HG03103 (cell line): ENCODE results near the gene MYO3B.

ENCODE experiments used
- ATAC-seq: cut with Tn5 transposase; IDR thresholded peaks from one replicate; pipeline ENCODE4 v1.9.1; 2021; ENCODE audit warnings: low read depth; ENCODE audit not compliant: unreplicated experiment

MYO3B gene

DNA sequence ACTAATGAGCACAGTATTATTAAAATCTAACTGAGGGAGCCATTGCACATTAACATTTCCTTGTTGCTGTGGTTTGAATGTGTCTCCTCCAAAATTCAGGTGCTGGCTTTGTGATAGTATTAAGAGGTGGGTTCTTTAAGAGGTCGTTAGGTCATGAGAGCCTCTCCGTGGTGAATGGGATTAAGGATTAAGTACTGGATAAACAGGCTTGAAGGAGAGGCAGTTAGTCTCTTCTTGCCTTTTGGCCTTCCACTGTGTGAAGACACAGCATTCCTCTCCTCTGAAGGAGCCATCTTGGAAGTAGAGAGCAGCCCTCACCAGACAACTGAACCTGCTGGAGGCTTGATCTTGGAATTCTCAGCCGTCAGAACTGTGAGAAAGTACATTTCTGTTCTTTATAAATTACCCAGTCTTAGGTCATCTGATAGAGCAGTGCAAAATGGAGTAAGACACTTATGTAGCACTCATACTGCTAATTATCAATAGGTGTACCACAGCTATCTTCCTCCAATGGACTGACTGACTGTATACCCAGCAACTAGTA is 182.7 kb downstream of the MYO3B start:
- ATAC-seq: no peak

DNA sequence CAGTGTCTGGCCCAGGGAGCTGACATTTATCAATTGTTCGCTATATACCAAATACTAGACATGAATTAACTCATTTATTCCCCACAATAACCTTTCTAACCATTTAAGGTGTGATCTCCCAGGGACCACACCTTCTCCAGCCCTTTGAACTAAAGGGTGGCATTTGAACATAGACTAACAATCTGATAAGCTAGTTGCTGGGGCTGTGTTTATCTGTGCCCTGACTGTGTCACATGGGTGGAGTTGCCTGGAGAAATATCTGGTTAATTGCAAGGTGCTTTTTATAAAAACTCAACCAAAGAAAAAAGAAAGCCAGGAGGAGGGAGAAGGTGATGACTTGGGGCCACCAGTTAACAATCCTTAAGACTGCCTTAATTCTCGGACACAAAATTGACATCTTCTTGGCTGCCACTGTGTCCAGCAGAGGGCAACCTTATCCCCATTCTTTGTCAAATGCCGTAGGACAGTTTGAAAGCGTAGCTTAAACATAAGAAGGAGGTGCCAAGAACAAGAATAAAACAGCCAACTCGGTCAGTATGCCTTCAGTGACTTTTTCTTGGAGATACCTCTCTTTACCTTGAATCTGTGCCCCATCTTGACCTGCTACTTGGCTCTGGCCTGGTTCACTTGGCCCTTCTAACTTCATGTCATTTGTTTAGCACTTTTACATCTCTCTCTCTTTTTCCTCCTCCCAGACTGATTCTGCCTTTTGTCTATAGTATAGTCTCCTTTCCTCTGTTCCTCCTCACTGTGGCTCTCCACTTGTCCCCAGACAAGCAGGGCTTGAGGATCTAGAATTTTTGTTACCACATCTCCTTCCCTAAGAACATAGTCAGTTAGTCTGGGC is 183.4 kb downstream of the MYO3B start:
- ATAC-seq: no peak

DNA sequence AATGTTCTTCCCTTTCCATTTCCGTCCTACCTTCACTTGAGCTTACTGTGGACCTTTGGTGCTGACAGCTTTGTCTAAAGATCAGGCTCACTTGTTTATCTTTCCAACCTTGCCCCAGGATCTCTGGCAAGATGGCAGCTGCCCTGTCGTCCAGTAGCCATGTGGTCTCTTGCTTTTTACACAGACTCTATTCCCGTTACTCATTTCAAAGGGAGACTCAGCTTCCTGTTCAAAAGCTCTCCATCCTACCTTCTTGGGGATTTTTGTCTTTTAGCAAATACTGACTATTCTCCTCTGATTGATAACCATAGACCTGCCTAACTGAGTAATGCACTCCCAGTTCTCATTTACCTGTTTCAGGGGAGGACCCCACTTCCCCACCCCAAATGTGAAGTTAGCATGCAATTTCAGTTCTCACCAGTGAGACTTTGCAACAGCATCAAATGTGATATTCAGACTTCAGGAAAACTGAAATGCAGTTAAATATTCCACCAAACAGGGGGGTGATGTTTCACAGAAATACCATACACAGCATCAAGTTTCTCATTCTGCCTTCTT is 184.4 kb downstream of the MYO3B start:
- no peak for ATAC-seq

DNA sequence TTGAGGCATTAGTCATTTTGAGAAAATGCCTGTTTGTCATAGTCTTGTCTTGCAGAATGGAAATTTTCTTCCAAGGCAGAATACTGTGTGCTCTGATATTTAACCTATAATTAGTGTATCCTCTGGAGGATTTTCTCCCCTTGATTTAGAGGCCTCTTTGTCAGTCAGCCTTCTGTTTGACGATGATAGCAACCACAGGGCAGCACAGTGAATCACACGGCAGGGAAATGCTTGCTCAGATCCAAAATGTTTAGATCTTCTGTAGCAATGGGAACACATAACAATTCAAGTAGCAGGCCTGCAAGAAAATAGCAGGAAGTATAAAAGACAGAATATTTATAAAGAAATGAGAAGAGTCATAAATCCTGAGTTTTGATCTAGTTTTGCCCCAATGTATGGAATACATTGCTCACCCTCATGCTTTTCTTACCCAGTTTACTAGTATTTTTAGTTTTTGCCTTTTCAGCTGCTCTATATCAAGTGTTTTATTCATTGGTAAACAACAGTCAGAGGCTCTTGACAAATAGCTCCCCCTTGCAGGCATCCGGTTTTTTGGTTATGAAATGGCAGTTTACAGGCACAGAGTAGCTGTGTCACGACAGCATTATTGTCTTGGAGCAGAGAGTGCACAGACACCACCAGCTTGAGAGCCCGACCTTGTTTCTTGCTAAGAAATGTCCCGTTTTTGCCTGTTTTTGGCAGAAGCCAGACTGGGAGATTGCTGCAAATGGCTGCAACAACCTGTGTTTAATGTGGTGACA is 185.1 kb downstream of the MYO3B start:
- no peak for ATAC-seq

DNA sequence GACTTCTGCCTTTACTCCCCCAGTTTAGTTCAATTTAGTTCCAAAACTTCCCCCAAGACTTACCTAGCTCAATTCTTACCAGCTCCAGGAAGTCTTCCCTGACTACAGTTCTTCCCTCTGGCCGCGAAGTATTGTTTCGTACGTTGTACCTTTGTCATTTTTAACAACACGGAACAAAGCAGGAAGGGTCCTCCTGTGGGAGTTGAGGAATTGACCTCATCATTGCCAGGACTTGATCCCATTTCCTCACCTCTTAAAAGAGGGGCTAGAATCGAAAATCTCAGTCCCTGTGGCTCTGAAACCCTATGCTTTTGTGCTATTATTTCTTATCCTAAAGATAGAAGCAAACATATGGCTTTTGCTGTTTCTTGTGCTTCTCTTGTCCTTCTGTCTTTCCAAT is 187.1 kb downstream of the MYO3B start:
- no peak for ATAC-seq

DNA sequence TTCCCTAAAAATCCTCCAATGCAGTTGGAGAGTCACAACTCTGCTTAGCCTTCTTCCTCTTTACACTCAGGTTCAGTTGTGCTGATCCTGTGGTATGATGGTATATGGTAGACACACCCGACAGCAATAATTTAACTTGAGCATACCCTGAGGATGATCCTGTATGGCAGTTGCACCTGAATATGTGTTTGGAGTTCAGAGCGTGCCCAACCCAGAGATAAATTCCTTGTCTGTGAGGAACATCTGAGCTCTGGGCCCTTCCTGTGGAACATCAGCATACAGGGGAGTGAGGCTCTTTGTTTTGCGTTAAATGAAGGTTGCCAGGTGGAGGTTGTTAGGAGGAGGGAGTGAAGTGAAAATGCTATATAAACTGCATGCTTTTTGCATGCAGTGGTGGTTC is 187.7 kb downstream of the MYO3B start:
- ATAC-seq: no peak

DNA sequence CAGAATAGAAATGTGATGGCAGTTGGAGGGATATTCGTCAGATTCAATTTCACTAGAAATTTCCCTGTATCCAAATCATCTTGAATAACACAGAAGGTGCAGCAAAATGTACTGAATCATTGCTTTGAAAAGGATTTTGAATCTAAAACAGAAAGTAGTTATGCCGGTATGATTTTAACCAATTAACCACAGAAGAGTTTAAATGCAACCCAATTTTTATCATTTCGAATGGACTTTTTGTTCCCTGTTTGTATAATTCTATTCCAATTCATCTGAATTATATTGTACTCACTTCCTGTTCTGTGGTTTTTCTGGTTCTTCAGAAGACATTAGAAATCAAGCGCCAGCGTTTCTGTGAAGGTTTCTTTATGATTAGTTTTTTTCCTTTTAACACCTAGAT is 190.4 kb downstream of the MYO3B start:
- ATAC-seq: no peak

DNA sequence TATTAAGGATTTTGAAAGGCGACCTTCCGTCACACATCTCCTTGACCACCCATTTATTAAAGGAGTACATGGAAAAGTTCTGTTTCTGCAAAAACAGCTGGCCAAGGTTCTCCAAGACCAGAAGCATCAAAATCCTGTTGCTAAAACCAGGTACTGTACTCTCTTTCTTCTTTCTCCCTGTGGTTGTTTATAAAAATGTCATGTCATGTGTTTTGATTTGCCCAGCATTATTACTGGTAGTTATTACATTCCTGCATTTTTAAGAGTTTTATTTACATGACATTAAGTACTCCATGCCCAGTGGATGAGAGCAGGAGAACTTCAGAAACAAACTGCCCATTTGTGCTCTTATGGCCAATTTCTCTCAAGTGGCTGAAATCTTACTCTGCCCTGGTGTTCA is 191.3 kb downstream of the MYO3B start:
- no peak for ATAC-seq

DNA sequence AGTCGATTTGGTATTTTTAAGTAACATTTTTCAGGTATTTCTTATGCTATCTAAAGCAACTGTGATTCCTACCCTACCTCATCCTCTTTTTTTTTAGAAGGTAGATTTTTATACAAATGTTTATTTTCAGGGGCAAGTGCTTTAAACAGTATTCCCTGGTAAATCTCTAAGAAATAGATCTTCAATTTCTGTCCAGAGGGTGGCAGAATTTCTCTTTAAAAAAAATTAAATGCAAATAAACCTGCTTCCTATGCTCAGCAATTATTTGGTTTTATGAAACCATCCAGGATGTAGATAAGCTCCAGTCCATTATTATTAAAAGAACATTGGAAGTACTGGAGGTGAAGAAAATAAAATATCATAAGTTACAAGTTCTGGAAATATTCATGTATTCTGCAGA is 191.9 kb downstream of the MYO3B start:
- no peak for ATAC-seq

DNA sequence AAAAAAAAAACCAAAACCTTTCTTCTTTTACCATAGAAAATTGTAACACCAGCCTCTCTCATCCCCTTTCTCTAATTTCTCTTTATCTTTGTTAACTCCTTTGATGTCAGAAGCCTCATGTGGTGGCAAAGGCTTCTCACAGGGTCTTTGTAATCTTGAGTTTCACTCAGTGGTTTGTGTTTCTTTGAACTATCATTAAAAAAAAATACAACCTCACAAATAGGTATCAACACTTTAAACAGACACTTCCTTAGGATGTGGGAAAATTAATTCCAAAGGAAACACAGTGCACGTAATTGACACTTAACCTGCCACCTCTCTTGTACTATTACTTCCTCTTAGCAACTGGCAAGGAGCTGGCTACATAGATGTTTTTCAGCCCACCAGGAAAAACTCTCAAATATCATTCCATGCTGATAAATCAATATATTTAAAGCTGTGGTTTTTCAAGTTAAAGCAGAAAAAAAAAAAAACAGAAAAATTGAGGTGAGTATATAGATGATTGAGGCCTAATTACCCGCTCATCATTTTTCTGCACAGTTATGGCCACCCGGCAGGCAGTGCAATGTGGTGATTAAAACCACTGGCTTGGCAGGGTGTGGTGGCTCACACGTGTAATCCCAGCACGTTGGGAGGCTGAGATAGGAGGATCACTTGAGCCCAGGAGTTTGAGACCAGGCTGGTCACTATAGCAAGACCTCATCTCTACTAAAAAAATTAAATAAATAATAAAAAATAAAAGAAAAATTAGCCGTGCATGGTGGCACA is 193.5 kb downstream of the MYO3B start:
- no peak for ATAC-seq

DNA sequence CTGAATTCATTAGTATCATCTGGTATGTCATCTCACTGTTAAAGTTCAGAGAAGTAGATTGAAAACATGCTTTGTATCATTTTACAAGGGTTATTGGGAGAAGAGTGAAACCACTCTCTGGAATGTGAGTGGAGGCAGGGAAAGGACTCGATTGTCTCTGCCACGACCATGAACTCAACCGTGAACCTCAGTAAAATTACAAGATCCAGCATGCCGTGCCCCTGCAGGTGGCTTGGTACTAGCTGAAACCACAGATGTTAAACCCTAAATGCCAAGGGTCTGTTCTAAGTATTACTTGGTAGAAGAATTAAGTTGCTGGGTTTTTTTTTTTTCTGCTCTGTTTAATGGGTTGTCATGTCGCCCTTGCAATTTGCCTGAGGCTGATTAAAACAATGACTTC is 197.2 kb downstream of the MYO3B start:
- ATAC-seq: no peak

DNA sequence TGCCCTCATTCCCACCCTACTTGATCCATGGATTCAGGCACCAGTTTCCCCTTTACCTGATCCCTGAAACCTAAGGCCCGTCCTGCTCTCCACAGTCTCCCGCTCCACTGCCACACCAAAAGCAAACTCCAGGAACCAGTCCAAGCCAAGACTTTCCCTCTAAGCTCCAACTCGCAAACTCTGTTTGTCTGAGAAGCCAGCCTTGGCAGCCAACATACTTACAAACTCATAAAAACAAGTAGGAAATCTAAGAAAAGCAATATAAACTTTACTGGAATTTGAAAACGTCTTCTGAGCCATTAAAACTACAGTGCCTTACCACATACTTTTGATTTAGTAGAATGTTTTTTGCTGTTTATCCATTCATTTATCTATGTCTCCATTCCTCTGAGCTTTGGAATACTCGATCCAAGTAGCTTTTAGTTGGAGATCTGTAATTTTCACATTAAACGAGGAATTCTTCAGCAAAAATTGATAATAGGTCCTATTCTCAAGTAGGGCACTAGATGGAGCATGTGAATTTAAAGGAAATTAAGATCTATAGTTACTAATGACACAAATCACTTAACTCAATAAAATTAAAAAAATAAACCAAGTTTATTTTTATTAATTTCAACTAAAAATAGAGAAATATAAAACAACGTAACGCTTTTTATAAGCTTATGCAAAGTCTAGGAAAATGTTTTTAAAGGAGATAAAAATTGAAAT is 199.7 kb downstream of the MYO3B start:
- no peak for ATAC-seq

DNA sequence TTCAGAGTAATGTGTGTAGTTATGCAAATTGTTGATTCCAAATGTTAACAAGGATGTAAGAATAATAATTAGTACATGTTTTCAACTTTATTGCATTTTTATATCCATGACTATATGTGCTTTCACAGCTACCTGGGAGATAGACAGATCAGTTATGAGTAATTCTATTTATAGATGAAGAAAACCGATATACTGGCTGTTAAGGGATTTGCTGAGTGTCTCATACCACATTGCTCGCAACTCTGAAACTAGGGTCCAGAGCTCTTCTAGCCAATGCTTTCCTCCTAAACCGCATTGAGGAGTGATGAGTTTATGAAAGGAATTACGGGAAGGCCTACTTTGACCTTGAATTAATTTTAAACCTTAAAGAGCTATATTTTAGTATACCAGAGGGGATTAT is 202.3 kb downstream of the MYO3B start:
- no peak for ATAC-seq

DNA sequence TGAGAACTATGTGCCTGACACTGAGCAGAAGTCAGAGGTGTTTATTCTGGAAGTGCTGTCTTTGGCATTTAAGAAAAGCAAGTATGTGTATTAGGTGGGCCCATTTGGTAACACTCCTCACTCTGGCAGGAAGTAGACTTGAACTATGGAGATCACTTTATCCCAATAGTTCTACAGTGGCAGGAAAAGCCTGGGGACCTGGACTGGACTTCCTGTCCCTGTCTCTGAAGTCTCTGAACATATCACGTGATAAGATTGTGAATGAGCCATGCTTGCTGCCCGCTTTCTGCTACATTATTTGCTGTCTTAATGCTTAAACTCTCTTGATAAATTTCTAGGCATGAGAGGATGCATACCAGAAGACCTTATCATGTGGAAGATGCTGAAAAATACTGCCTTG is 203.7 kb downstream of the MYO3B start:
- no peak for ATAC-seq

DNA sequence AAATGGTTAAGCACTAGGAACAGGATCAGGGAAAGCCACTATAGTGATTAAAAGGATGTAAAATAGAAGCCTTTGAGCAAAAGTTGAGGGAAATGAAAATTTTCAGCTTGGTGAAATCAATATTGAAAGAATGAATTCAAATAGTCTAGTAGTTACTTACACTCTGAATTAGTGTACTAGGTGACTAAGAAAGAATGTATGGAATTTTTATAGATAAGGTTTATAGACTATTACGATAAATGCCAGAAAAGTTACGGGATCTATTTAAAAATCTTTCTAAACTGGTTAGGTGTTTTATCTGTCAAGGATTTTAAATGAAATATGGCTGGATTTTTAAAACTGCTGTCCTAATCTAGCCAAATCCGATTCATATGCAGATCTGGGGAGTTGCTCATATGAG is 208.6 kb downstream of the MYO3B start:
- ATAC-seq: no peak

DNA sequence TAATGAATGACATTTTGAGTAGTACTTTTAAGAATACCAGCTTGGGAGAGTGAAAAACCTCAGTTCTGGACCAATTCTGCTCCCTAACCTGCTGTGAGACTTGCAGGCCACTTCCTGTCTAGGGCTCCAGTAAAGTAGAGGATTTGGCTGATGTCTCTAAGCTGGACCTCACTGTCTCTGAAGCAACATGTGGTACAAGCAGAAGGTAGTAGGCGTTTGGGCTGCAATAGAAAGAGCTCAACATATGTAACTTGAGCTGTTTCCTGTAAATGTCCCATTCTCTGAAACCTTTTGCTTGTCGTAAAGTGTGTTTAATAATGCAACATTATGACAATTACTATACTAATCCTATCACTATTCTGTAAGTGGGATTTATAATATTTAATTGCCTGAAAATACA is 213.1 kb downstream of the MYO3B start:
- no peak for ATAC-seq

DNA sequence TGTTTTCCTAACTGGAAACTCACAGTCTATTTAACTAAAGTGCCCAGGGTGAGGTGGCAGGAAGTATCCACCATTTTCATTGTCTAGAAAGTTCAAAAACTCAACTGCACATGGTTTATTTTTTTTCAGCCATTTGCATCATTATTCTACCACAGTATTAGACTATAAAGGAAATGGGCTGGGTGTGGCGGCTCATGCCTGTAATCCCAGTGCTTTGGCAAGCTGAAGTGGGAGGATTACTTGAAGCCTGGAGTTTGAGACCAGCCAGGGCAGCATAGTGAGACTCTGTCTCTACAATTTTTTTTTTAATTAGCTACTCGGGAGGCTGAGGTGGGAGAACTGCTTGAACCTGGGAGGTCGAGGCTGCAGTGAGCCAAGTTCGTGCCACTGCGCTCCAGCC is 213.8 kb downstream of the MYO3B start:
- no peak for ATAC-seq

DNA sequence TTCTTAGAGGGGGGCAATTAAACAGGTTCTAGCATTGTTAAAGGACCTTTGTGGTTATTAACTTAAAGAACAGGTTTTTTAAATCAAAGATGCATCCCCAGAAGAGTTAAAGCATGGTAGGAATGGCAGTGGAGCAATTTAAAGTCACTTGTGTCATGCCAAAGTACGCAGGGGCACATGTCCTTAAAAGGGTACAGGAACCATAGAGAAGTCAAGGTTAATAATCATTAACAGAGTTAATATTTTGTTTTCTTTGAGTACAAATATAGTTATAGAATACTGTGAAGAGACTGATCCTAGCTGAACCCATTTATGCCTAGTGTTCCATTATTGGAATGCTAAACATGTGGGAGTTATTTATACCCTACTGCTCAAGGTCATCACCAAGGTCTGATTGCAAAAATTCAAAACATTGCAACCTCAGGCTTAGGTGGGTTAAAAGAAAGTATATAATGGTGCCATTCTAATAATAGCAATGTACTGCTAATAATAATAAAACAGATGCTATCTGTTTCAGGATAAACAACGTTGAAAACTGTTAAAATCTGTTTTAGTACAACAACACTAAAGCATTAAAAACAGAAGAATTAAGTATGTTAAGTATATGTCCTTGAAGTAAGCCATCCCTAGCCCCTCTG is 216.0 kb downstream of the MYO3B start:
- ATAC-seq: no peak

DNA sequence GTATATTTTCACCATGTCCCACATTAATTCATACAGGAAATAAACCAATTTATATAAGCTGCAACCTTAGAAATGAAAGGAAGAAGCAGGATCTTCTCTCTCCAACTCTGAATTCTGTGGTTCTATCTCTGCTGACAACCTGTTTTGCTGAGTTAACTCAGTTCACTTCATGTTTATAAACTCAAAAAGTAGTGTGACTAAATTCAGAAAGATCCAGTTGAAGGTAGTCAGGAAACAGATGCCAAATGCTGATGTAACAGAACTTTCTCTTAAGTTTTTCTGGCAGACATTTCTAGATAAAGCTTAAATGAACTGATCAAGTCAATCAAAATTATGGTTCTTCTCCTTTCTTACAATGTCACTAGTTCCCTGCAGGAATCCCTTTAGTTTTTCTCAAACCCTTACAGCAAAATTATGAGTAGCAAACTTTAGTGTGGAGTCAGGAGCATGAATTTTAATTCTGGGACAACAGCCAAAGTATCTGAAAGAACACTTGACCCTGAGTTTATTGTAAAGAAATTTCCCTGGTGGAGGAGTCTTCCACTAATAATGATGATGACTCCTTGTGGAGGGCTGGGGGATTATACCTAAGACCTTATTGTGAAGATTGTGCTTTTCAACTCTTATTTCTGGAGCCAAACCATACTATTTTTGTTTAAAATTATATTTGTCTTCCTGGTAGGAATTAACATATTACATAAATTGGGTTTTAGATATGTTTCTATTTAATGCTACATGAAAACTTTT is 216.9 kb downstream of the MYO3B start:
- no peak for ATAC-seq
